ENCODE measurements around the gene BMP2K.
"Not testable (repeated sequence)": the region's sequence is repeated elsewhere in the genome, so short reads cannot be mapped to it uniquely, and the experiment has no call there.

The BMP2K gene

DNA sequence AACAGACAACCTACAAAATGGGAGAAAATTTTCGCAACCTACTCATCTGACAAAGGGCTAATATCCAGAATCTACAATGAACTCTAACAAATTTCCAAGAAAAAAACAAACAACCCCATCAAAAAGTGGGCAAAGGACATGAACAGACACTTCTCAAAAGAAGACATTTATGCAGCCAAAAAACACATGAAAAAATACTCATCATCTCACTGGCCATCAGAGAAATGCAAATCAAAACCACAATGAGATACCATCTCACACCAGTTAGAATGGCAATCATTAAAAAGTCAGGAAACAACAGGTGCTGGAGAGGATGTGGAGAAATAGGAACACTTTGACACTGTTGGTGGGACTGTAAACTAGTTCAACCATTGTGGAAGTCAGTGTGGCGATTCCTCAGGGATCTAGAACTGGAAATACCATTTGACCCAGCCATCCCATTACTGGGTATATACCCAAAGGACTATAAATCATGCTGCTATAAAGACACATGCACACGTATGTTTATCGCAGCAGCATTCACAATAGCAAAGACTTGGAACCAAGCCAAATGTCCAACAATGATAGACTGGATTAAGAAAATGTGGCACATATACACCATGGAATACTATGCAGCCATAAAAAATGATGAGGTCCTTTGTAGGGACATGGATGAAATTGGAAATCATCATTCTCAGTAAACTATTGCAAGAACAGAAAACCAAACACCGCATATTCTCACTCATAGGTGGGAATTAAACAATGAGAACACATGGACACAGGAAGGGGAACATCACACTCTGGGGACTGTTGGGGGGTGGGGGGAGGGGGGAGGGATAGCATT is 19.7 kb downstream of the BMP2K start:
- not testable (repeated sequence) for DNase-seq

DNA sequence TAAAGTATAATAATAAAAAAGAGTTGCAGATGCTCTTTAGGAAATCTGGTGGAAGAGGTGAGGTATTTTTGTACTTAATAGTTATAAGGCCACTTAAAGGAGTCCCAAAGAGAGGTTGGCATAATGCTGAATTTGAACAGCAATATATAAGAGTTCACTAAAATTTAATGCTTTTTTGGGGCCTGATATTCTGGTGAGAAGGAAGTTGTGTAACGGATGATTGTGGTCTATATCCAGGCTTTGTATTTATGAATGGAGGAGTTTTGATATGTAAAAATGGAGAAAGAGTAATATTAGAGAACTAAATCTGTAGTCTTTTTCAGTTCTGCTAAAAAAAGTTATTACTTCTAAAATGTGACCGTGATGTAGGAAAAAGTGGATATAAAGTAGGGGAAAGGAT is 20.4 kb downstream of the BMP2K start:
- DNase-seq, result no peak

DNA sequence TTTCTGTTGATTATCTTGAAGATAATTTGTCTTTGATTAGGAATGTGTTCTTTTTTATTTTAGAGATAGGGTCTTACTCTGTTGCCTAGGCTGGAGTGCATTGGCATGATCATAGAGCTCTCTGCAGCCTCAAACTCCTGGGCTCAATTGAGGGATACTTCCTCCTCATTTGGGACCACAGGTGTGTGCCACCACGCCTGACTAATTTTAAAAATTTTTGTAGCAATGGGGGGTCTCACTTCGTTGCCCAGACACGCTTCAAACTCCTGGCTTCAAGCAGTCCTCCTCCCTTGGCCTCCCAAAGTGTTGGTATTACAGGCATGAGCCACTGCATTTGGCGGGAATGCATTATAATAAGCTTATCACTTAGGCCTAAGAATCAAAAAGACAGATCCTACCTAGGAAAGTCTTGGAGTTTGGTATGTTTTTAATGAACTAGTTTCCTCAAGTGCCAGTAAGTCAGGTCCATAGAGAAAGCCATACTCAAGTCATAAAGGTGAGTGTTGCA is 21.7 kb downstream of the BMP2K start:
- DNase-seq, result no peak

DNA sequence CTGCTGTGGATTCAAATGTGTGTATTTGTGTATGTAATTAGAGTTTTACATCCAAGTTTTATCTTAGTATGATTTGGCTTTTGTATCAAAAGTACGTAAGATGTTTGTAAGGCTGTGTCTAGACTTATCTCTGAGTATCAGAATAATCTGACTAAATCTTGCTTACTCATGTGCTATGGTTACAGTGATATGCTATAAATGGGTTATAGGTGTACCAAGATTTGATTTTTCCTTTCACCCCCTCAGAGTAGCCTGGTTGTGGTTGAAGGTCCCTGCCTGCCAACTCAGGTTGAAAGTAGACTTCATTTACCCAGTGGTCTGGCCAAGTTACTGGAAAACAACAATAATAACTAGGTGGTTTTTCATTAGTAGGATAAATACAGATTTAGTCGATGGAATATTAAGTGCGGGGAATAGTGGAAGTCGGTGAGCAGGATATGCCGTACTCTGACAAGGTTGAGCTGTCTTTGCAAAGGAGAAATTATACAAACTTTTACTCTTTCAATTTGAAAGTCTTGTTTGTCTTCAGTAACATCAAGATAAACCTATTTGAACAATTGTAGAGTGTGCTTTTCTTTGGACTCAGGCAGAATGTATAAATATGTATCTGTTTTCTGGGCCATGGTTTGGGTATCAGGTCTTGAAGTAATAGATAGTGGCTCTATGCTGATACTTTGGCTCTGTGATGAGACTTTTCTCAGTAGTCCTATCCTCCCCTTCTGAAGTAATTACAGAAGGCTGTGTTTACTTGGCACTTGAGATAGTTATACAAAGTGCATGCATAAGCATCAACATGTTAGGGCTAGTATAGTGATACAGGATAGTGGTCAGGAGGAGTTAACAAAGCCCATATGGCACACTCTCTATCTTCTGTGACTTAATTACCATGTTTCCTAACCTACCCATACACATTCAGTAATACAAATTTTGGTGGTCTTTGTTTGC is 23.7 kb downstream of the BMP2K start:
- DNase-seq, result no peak

DNA sequence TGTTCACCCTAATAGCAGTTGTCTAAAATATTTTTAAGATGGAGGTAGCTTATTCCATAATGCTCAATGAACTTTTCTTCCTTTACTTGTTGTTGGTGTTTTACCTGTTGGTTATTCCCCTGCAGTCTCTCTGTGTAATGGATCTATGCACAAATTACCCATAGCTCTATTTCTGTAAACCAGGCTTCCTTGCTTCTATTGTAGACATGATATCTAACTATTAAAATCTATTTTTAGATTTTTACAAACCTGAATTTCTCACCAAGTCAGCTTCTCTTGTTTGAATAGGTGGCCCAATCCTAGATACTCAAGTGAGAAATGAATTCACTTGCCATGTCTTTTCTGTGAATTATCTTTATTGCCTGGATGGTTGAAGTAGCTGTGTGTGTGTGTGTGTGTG is 24.8 kb downstream of the BMP2K start:
- no peak for DNase-seq

DNA sequence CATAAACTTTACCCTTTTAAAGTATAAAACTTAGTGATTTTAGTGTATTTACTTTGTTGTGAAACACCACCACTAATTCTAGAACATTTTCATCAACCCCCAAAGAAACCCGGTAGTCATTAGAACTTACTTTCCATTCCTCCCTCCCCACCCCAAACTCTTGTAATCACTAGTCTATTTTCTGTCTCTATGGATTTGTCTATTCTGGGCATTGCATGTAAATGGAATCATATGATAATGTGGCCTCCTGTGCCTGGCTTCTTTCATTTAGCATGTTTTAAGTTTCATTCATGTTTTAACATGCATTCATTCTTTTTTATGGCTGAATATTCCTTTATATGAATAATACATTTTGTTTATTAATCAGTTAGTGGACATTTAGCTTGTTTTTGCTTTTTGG is 27.8 kb downstream of the BMP2K start:
- no peak for DNase-seq

DNA sequence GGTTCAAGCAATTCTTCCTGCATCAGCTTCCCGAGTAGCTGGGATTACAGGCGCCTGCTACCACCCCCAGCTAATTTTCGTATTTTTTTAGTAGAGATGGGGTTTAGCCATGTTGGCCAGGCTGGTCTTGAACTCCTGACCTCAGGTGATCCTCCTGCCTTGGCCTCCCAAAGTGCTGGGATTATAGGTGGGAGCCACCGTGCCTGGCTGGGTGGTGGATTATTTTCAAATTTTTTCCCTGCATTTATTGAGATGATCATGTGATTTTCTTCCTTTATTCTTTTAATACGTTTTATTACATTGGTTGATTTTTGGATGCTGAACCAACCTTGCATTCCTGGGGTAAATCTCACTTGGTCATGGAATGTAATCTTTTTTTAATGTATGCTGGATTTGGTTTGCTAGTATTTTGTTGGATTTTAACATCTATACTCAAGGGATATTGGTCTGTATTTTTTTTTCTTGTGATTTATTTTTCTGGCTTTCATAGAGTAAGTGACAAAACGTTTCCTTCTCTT is 30.9 kb downstream of the BMP2K start:
- no peak for DNase-seq

DNA sequence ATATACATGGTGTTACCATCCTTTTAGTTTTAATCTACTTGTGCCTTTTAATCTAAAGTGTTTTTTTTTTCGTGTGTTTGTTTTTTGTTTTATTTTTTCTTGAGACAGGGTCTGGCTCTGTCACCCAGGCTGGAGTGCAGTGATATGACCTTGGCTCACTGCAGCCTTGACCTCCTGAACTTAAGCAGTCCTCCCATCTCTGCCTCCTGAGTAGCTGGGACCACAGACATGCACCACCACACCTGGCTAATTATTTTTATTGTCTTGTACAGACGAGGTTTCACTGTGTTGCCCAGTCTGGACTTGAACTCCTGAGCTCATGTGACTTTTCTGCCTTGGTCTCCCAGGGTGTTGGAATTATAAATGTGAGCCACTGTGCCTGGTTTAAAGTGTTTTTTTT is 33.1 kb downstream of the BMP2K start:
- no peak for DNase-seq

DNA sequence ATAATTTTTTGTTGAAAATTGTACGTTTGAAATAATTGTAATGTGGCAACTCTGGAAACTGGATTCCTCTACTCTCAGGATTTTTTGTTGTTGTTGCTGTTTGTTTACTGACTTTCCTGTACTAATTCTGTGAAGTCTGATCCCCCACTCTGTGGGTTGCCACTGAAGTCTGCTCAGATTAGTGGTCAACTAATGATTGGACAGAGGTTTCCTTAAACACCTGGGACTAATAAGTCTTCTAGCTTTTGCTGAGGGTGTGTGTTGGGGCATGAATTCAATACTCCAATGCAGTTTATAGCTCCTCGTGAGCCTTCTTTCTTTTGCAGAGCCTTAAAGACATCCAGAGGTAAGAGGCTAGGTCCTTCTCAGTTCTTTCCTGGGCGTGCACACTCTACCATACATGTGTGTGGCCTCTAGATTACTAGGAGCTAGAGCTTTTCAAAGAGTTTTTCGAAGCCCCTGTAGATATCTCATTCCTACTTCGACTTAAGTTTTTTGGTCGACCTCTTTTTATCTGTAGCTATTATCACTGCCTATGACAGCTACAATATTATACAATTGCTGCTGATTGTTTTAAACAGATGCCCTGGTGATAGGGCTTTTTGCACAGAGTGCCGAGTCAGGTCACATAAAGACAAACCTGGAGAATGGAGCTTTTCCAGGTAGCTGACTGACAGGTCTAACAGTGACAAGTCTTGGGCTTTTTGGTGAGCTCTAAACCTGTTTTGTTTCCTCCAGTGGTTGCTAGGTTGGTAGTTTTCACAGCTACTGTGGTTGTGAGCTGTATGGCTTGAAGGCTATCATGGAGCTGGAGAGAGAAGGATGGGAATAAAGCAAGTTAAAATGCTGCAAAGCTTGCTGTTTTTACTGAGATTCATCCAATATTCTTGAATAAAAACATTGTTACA is 34.0 kb downstream of the BMP2K start:
- no peak for DNase-seq

DNA sequence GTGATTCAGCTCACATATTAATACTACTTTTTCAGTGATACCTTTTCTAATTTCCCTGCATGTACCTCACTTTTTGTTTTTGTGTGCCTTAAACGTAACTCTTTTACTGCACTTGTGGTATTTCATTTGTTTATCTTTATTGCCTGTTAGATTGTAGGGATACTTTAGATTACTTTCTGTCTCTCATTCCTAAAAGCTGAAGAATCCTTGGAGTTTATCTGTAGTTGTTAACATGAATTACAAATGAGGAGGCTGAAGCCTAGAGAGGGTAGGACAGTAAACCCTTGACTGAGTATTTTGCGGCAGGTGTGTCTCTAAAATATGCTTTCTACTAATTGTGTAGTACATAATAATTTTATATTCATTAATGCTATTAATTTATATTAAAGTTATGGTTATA is 34.9 kb downstream of the BMP2K start:
- no peak for DNase-seq

DNA sequence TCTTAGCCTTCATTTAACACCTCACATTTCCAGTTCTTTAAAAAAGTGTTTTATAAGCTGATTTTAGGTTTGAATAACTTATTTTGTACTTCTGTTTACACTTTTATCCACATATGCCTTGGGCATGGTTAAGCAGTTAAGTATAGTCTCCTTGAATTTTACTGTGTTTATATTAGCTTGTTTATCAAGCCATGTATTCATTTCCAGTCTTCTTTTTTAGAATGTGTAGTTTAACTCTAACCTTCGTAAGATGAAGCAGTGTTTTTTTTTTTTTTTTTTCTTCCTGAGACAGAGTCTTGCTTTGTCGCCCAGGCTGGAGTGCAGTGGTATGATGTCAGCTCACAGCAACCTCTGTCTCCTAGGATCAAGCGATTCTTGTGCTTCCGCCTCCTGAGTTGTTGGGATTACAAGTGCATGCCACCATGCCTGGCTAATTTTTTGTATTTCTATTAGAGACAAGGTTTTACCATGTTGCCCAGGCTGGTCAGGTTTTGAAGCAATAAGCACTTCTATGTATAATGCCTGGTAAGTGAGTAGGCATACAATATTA is 42.5 kb downstream of the BMP2K start:
- no peak for DNase-seq

DNA sequence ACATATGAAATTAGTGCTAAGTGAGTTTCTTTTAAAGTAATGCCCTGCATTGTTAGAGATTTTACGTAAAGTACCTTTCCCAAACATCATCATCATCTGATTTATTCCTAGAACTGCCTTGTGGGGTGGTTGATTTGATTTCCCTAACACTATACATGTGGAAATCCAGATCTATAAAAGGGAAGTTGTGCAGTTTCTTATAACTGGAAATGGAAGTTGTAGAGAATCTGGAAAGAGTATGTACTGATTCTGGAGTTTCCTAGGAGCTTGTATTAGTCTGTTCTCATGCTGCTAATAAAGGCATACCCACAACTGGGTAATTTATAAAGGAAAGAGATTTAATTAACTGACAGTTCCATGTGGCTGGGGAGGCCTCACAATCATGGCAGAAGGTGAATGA is 47.9 kb downstream of the BMP2K start:
- DNase-seq, result no peak

DNA sequence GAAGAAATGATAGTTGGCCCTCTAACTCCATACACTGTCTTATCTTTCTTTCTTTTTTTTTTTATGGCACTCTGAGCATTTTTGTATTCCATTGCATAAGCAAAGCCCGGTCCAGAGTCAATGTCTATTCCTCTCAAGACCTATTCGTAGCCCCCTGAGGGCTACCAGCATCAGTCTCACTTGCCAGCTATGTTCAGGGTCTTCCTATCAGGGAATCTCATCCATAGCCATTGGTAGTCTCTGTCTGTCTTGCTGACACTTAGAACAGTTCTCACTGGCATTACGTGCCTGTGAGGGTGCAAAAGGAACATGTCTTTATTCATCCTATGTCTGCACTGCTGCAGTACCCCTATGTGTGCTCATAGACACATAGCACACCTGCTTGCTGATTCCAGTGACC is 51.0 kb downstream of the BMP2K start:
- no peak for DNase-seq

DNA sequence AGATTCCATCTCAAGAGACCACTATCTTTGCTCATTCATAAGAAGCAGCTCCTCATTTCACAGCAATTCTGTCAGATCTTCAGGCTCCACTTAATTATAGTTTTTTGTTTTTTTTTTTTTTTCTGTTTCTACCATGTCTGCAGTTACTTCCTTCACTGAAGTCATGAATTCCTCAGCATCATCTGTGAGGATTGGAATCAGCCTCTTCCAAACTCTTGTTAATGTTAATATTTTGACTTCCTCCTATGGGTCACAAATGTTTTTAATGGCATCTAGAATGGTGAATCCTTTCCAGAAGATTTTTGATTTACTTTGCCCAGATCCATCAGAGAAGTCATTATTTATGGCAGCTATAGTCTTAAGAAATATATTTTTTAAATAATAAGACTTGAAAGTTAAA is 53.1 kb downstream of the BMP2K start:
- DNase-seq, result no peak

DNA sequence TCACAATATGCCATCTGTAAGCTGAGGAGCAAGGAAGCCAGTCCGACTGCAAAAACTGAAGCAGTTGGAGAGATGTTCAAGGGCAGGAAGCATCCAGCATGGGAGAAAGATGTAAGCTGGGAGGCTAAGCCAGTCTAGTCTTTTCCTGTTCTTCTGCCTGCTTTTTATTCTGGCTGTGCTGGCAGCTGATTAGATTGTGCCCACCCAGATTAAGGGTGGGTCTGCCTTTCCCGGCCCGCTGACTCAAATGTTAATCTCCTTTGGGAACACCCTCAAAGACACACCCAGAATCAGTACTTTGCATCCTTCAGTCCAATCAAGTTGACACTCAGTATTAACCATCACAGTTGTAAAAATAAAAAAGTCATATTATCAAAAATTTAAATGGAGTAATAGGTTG is 63.5 kb downstream of the BMP2K start:
- DNase-seq, result not testable (repeated sequence)

DNA sequence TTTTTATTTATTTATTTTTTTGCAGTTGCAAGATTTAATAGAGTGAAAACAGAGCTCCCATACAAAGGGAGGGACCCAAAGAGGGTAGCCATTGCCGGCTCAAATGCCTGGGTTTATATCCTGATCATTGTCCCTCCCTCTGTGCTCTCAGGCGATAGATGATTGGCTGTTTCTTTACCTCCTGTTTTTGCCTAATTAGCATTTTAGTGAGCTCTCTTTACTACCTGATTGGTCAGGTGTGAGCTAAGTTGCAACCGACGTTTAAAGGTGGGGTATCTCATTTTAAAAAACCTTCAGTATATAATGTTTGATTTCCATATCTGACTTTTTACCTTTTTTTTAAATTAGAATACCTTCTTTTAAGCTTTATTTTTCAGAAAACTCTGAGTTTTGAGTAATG is 64.1 kb downstream of the BMP2K start:
- DNase-seq, result not testable (repeated sequence)

DNA sequence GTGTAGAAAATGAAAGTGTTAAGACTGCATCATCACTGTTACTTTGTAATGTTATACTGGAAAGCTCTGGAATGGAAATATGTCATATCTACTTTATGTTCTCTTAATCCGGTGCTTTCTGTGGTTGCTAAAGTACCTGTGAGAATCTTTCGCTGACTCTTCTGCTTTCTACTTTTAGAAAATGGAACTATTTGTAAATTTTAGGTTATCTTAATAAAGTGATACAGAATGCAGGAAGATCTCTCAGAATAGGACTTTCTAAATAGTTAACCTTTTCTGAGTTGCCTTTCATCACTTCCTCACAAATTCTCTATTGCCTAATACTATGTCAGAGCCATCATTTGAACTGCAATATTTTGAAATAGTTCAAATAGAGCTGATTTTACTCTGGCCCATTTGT is 69.3 kb downstream of the BMP2K start:
- DNase-seq, result no peak

DNA sequence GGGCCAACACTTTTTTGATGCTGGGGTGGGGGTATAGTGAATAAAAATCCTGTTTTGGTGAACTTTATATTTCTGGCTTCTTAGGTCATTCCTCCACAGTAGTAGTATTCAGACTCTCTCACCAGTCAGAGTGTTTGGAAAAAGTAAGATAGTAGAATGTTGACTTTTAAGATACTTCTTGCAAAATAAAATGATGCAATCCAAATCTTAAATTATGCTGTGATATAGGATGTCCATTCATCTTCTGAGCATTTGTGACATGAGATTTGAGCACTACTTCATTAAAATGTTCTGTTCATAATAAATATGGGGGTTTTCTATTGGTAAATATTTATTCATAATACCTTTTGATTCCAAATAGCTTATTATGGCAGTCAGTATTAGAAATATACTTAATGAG is 70.1 kb downstream of the BMP2K start:
- no peak for DNase-seq

DNA sequence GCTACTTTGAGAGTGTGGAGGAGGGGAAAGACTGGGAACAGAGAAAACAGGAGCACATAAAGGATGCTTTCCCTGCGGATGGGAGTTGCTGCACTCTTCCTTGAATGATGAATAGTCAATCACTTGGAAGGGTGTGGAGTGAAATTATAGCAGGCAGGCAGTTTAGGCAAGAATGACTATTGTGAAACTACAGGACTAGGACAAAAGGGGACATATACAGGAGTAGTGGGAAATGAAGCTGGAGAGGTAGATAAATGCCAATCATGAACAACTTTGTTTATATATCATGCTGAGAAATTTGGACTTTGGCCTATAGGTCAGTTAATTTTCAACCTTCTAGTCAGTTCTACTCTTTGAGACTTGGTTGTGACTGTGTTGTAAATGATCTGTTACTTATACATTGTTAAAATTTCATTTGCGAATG is 86.2 kb downstream of the BMP2K start:
- no peak for DNase-seq

DNA sequence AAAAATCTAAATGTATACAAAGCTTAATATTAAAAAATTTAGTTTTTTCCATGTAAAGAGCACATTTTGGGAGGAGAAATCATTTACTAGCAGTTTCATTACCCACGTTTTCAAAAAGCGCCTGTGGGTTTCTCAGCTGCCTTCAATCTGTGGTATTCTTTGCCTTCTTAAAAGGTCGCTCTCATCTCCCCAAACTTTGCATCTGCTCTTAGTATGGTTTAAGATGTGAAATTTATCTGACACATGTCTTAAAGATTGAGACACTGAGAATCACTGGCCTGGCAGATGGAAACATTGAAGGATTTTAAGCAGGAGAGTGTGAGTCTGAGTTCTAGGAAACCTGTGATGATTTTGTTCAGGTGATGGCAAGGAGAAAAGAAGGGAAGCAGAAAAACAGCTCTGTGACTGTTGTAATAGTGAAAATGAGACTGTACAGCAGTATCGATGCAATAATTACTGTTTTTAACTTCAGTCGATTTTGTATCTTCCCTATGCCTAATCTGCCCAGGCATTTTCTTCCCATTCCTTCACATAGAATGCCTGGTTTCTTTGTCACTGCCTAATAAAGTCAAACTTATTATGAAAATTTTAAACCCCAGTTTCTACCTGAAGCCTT is 87.2 kb downstream of the BMP2K start:
- DNase-seq, result no peak

DNA sequence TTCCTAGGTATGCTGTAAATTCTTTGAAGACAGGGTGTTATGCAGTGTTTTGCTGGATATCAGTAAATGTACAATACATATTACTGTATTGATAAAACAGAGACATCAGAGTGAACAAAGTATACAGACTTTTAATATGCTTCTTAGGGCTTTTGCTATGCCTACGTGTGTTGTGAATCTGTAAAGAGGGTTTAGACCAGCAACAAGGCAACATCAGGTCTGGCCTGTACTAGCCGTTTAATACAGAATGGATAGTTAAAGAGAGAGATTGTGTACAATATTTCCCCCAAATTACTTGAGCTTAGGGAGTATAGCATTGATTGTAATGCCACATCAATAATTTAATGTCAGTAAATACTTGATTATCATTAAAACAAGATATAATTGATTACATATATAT is 87.8 kb downstream of the BMP2K start:
- no peak for DNase-seq
